PFSK-1 (cell line): ENCODE measurements around the gene PAPLN.

ENCODE experiments used
- FOXP2 ChIP-seq: optimal IDR thresholded peaks from 2 replicates; pipeline ENCODE3; 2011; ENCODE audit warnings: borderline replicate concordance, control low read depth, inconsistent platforms; ENCODE audit not compliant: insufficient read depth; ENCODE audit errors: extremely low read length, extremely low read depth
- POLR2AphosphoS5 ChIP-seq: IDR thresholded peaks from 2 replicates; pipeline ENCODE4 v1.6.1; 2012; ENCODE audit warnings: low read depth, mild to moderate bottlenecking, control low read depth, low read length, moderate library complexity
- SIN3A ChIP-seq: IDR thresholded peaks from 2 replicates; pipeline ENCODE4 v1.6.1; 2012; ENCODE audit warnings: mild to moderate bottlenecking, low read length, moderate library complexity, borderline replicate concordance; ENCODE audit not compliant: insufficient read depth
- TAF1 ChIP-seq: IDR thresholded peaks from 2 replicates; pipeline ENCODE4 v1.6.1; 2012; ENCODE audit warnings: low read length, control low read depth, borderline replicate concordance; ENCODE audit not compliant: insufficient read depth
- TF ChIP-seq, protein P1 (sequence below), 2 experiments: IDR thresholded peaks; 2 replicates each; pipeline versions ENCODE4 v1.6.1 to v1.8.0; 2011 to 2012; ENCODE audit warnings: low read depth in 2 of 2, low read length in 2 of 2, control low read depth in 1 of 2, inconsistent platforms in 1 of 2, mild to moderate bottlenecking in 1 of 2, moderate library complexity in 1 of 2; ENCODE audit not compliant: insufficient read depth in 1 of 2

Gene PAPLN

DNA sequence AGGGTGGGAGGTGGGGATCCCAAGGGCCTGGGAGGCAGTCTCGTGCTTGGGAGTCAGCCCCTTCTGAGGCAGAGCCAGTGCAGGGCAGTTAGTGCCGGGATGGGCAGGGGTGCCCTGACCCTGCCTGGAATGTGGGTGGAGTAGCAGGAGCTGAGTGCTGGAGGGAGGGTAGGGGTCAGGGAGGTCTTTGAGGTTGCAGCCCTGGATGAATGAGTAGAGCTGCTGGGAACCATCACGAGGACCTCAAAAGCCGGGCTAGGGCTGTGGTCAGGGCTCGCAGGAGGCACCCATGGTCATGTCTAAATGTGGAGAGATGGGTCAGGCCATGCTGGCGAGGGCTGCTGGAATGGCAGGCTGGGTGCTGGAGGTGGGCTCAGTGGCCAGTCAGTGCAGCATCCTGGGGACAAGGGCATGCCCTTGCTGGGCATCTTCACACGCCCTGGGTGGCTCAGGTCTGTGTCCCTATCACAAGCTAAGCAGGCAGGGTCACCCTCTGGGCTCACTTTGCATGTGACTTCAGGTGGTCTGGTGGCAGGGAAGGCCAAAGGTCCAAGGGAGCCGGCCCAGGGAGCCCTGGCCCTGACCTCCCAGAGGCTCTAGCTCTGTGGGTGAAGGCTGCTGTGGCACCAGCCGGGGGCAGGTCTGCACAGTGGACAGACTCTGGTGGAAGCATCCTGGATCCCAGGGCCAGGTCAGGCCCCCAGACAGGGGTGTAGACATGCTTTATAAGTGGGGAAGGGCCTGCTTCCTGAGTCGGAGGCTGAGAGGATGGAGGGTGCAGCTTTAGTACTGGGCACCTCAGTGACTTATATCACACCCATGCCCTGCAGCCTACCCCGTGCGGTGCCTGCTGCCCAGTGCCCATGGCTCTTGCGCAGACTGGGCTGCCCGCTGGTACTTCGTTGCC is 24.5 kb downstream of the PAPLN start:
- TF ChIP-seq FOXP2 (no peak), POLR2AphosphoS5 (no peak), SIN3A (no peak)

DNA sequence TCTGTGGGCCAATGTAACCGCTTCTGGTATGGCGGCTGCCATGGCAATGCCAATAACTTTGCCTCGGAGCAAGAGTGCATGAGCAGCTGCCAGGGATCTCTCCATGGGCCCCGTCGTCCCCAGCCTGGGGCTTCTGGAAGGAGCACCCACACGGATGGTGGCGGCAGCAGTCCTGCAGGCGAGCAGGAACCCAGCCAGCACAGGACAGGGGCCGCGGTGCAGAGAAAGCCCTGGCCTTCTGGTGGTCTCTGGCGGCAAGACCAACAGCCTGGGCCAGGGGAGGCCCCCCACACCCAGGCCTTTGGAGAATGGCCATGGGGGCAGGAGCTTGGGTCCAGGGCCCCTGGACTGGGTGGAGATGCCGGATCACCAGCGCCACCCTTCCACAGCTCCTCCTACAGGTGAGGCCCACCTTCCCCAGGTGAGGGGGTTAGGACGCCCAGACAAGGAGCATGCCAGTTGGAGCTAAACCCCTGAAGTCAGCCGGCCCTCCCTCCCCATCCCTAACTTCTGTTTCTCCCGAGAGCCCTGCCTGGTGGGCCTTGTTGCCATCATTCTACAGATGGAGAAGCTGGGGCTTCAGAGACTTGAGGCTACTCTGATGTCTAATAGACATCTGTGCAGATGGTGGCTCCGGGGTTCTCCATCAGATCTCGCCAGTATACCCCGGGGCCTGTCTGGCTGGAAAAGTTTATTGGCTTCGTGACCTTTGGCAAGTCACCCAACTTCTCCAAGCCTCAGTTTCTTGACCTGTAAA is 25.3 kb downstream of the PAPLN start:
- TF ChIP-seq POLR2AphosphoS5 (no peak), FOXP2 (no peak), SIN3A (no peak), TAF1 (no peak)
- TF ChIP-seq, protein P1, sequence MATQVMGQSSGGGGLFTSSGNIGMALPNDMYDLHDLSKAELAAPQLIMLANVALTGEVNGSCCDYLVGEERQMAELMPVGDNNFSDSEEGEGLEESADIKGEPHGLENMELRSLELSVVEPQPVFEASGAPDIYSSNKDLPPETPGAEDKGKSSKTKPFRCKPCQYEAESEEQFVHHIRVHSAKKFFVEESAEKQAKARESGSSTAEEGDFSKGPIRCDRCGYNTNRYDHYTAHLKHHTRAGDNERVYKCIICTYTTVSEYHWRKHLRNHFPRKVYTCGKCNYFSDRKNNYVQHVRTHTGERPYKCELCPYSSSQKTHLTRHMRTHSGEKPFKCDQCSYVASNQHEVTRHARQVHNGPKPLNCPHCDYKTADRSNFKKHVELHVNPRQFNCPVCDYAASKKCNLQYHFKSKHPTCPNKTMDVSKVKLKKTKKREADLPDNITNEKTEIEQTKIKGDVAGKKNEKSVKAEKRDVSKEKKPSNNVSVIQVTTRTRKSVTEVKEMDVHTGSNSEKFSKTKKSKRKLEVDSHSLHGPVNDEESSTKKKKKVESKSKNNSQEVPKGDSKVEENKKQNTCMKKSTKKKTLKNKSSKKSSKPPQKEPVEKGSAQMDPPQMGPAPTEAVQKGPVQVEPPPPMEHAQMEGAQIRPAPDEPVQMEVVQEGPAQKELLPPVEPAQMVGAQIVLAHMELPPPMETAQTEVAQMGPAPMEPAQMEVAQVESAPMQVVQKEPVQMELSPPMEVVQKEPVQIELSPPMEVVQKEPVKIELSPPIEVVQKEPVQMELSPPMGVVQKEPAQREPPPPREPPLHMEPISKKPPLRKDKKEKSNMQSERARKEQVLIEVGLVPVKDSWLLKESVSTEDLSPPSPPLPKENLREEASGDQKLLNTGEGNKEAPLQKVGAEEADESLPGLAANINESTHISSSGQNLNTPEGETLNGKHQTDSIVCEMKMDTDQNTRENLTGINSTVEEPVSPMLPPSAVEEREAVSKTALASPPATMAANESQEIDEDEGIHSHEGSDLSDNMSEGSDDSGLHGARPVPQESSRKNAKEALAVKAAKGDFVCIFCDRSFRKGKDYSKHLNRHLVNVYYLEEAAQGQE (IDR thresholded peaks at IDR 0.05; ENCODE audit: insufficient read depth in 1 of 2, low read depth in 2 of 2, low read length in 2 of 2): no peak

DNA sequence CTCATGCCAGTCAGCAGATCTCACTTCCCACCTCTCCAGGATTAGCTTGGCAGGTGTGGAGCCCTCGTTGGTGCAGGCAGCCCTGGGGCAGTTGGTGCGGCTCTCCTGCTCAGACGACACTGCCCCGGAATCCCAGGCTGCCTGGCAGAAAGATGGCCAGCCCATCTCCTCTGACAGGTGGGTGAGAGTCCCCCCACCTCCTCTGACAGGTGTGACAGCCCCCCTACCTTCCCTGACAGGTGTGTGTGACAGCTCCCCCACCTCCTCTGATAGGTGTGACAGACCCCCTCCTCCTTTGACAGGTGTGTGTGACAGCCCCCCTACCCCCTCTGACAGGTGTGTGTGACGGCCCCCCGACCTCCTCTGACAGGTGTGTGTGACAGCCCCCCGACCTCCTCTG is 26.3 kb downstream of the PAPLN start:
- no peak for TF ChIP-seq FOXP2
- TF ChIP-seq POLR2AphosphoS5: no peak
- no peak for TF ChIP-seq TAF1
- TF ChIP-seq, protein P1 (IDR thresholded peaks at IDR 0.05; ENCODE audit: insufficient read depth in 1 of 2, low read depth in 2 of 2, low read length in 2 of 2): no peak
- TF ChIP-seq SIN3A: no peak

DNA sequence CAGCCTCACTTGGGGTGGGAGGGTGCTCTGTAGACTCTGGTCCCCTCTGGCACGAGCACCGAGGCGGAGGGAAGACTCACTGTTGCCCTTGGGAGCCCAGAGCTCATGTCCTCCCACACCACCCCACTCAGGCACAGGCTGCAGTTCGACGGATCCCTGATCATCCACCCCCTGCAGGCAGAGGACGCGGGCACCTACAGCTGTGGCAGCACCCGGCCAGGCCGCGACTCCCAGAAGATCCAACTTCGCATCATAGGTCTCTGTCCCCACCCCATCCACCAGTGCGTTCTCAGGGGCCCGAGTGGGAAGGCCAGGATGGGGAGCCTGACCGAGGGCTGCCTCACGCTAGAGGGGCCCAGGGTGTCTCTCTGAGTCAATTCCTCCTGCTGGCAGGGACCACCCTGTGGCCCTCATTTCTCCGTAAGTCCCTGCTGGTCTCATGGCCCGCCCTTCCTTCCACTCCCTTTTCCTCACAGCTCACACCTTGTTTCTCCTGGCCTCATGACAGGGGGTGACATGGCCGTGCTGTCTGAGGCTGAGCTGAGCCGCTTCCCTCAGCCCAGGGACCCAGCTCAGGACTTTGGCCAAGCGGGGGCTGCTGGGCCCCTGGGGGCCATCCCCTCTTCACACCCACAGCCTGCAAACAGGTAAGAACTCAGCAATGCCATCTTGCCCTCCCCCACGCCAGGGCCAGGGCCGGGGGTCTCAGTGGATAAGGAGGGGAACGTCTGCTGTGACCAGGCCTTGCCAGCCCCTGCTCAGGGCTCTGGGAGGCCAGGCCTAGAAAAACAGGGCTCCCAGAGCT is 27.0 kb downstream of the PAPLN start:
- TF ChIP-seq TAF1: no peak
- TF ChIP-seq SIN3A: no peak
- no peak for TF ChIP-seq FOXP2
- TF ChIP-seq, protein P1 (IDR thresholded peaks at IDR 0.05; ENCODE audit: insufficient read depth in 1 of 2, low read depth in 2 of 2, low read length in 2 of 2): no peak
